Loucy (cell line): ENCODE results near the gene SCAF11.

Source experiments
- H2AFZ ChIP-seq: fragments of 200-600 bp; sonication (generic); 2 replicates; pipeline ENCODE4 v1.6.0; 2016; ENCODE audit warnings: antibody characterized with exemption, mild to moderate bottlenecking, low read length, moderate library complexity
- H3F3A ChIP-seq: fragments of 200-600 bp; 2 replicates; pipeline ENCODE4 v1.6.0; 2016; ENCODE audit warnings: antibody characterized with exemption, low read depth, mild to moderate bottlenecking
- H3K27me3 ChIP-seq: fragments of 200-600 bp; sonication (generic); 2 replicates; pipeline ENCODE4 v1.6.1; 2014; ENCODE audit warnings: low read length, mild to moderate bottlenecking; ENCODE audit not compliant: insufficient read depth, poor library complexity, severe bottlenecking
- H3K36me3 ChIP-seq: fragments of 200-600 bp; sonication (generic); 2 replicates; pipeline ENCODE4 v1.6.1; 2016; ENCODE audit warnings: low read length; ENCODE audit not compliant: insufficient read depth
- H3K4me1 ChIP-seq: fragments of 200-600 bp; sonication (generic); 2 replicates; pipeline ENCODE4 v1.5.1; 2014; ENCODE audit warnings: low read length, mild to moderate bottlenecking; ENCODE audit not compliant: insufficient read depth, poor library complexity, severe bottlenecking
- H3K4me2 ChIP-seq: fragments of 200-600 bp; sonication (generic); 2 replicates; pipeline ENCODE4 v1.6.0; 2014; ENCODE audit warnings: antibody characterized with exemption, low read length, low read depth, mild to moderate bottlenecking; ENCODE audit not compliant: poor library complexity, severe bottlenecking
- H3K4me3 ChIP-seq: fragments of 200-600 bp; sonication (generic); 2 replicates; pipeline ENCODE4 v1.5.1; 2014; ENCODE audit warnings: low read length, mild to moderate bottlenecking, mixed read lengths; ENCODE audit not compliant: poor library complexity, severe bottlenecking
- H3K79me2 ChIP-seq: fragments of 200-600 bp; sonication (generic); 2 replicates; pipeline ENCODE4 v1.6.1; 2014; ENCODE audit warnings: low read length; ENCODE audit not compliant: insufficient read depth
- H3K9ac ChIP-seq: fragments of 200-600 bp; sonication (generic); 2 replicates; pipeline ENCODE4 v1.6.0; 2014; ENCODE audit warnings: mild to moderate bottlenecking, low read depth, low read length, moderate library complexity; ENCODE audit not compliant: poor library complexity, severe bottlenecking
- H3K9me2 ChIP-seq: fragments of 200-600 bp; sonication (generic); replicated peaks from 2 replicates; pipeline ENCODE4 v1.6.1; 2016; ENCODE audit warnings: low read depth, low read length, mixed read lengths
- H3K9me3 ChIP-seq: fragments of 200-600 bp; sonication (generic); 2 replicates; pipeline ENCODE4 v1.6.1; 2014; ENCODE audit warnings: mild to moderate bottlenecking, antibody characterized with exemption, low read length, low read depth; ENCODE audit not compliant: insufficient read depth
- H4K20me1 ChIP-seq: fragments of 200-600 bp; sonication (generic); 2 replicates; pipeline ENCODE4 v1.6.0; 2014; ENCODE audit warnings: antibody characterized with exemption, low read length, mild to moderate bottlenecking; ENCODE audit not compliant: insufficient read depth, poor library complexity, severe bottlenecking
- EZH2phosphoT487 ChIP-seq: fragments of 200-600 bp; IDR thresholded peaks from 2 replicates; pipeline ENCODE4 v1.6.1; 2018; ENCODE audit warnings: antibody characterized with exemption, mild to moderate bottlenecking, moderate library complexity, borderline replicate concordance
- TF ChIP-seq, protein P1 (sequence below): fragments of 200-600 bp; sonication (generic); conservative IDR thresholded peaks from 2 replicates; pipeline ENCODE4 v1.5.1; 2014; ENCODE audit warnings: mild to moderate bottlenecking, antibody characterized with exemption, low read length

The SCAF11 gene

DNA sequence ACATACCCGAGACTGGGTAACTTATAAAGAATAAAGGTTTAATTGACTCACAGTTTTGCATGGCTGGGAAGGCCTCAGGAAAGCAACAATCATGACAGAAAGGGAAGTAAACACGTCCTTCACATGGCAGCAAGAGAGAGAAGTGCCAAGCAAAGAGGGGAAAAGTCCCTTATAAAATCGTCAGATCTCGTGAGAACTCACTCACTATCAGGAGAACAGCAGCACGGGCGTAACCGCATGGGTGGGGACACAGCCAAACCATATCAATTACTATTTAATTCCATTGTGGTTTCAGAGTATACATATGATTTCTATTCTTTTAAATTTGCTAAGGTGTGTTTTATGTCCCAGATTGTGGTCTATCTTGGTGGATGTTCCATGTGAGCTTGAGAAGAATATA is 117.9 kb downstream of the SCAF11 start:
- TF ChIP-seq, protein P1, sequence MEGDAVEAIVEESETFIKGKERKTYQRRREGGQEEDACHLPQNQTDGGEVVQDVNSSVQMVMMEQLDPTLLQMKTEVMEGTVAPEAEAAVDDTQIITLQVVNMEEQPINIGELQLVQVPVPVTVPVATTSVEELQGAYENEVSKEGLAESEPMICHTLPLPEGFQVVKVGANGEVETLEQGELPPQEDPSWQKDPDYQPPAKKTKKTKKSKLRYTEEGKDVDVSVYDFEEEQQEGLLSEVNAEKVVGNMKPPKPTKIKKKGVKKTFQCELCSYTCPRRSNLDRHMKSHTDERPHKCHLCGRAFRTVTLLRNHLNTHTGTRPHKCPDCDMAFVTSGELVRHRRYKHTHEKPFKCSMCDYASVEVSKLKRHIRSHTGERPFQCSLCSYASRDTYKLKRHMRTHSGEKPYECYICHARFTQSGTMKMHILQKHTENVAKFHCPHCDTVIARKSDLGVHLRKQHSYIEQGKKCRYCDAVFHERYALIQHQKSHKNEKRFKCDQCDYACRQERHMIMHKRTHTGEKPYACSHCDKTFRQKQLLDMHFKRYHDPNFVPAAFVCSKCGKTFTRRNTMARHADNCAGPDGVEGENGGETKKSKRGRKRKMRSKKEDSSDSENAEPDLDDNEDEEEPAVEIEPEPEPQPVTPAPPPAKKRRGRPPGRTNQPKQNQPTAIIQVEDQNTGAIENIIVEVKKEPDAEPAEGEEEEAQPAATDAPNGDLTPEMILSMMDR, result no peak
- TF ChIP-seq EZH2phosphoT487, result no peak
- Histone ChIP-seq H3K4me2 (no peak overlapping the region), H3K4me1 (no peaks in the 10 kb centered on the region), H3K79me2 (no peaks in the 10 kb centered on the region), H3K36me3 (peaks cover 72% of the 10 kb centered on the region; the same call in 1 of the 2 replicates), H3K4me3 (no peak overlapping the region), H3K27me3 (no peaks in the 10 kb centered on the region), H3K9ac (no peak overlapping the region), H3K9me3 (no peaks in the 10 kb centered on the region), H3K9me2 (no peaks in the 10 kb centered on the region), H3F3A (no peaks in the 10 kb centered on the region), H2AFZ (no peak overlapping the region), H4K20me1 (no peaks in the 10 kb centered on the region)
